Activated T-helper 1 cell treated with Interleukin-2 at 50 U/mL for 16 hours (primary cell): ENCODE data around the gene UPF2.

ENCODE experiments used
- DNase-seq: peaks from one replicate; pipeline ENCODE4 v3.0.0-alpha.2; 2020; ENCODE audit warnings: low read depth

Gene UPF2

DNA sequence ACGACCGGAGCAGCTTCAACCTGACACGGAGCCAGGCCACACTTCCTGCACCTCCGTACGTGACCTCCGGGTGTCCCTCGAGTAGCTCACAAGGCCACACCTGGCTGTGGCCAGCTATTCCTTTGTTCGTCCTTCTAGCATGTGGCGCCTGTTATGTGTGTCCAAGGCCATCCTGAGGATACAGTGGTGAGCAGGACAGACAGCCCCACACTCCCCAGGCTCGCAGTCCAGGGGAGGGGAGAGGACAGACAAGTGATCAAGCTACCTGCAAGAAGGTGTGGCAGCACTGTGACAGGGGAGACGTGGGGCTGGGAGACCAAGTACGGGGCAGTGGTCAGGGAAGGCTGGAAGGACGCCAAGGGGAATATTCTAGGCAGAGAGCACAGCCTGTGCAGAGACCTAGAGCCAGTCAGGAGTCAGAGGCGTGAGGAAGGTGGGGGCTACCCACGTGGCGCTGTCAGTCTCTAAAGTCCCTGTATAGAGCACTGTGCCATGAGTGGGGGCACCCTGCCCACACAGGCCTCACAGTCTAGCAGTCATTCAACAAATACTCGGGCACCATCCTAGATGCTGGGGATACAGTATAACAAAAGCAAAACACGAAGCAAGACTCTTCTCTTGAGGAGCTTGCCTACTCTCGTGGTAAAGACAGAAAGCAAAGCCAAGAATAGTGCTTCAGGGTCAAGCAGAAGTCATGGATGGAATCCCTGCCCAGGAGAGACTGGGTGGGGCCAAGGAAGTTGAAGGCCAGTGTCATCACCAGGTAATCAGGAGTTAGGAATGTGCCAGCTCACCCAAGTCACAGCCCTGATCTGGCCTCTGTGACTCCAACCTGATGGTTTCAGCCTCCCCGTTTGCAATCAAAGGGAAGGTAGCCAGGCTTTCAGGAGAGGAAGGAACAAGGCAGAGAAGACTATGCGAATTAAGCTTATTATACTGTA is 160.9 kb downstream of the UPF2 start:
- no peak for DNase-seq

DNA sequence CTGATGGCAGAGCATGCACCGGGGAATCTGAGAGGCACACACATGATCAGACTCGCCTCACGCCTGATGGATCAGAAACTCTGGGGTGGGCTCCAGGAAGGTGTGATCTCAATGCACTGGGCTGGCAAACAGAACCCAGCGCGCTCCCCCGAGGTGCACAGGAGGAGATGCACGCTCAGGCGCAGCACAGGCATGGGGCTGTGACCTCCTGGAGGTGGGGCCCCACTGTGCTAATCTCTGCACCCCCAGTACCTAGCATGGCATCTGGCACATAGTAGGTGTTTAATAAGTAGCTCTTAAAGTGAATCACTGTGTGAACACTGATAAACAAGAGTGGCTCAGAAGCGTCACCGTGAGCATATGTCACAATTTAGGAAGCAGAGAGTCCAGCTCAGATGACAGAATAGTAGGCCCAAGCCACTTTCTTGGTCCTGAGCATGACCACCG is 161.6 kb downstream of the UPF2 start:
- no peak for DNase-seq

DNA sequence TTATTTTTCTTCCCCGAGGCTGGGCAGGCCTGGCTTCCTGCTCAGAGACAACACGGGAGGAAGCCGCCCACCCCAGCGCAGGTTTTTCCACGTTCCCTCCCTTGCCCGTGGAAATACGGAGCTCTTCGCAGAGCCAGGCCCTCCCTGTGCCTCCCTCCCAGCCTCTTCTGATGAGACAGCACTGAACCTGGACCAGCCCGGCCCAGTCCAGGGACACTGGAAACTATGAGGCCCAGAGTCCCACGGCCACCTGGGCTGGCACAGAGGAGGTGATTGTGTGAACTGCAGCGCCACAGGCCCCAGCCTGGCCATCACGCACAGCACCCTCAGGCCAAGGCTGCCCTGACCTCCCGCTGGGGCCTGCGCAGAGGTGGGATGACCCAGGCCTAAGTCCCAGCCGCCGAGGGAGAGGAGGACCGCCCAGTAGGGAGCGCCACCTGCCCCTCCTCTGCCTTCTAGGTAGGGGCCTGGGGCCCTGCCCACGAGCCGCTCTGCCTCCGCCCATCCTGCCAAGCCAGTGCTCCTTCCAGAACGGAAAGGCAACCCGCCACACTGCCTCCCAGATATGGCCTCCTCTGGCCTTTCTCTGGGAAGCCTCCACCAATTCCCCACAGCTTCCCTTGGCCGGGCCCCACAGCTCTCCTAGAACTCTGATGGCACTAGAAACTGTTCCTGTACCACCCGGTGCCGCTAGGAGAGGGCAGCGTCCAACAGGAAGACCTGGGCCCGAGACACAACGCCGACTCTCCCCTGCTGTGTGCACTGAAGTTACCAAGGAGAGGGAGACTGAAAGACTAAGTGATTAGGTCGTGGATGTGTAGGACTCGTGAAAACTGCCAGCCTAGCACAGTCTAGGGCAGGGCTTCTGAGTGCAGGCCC is 162.2 kb downstream of the UPF2 start:
- no peak for DNase-seq

DNA sequence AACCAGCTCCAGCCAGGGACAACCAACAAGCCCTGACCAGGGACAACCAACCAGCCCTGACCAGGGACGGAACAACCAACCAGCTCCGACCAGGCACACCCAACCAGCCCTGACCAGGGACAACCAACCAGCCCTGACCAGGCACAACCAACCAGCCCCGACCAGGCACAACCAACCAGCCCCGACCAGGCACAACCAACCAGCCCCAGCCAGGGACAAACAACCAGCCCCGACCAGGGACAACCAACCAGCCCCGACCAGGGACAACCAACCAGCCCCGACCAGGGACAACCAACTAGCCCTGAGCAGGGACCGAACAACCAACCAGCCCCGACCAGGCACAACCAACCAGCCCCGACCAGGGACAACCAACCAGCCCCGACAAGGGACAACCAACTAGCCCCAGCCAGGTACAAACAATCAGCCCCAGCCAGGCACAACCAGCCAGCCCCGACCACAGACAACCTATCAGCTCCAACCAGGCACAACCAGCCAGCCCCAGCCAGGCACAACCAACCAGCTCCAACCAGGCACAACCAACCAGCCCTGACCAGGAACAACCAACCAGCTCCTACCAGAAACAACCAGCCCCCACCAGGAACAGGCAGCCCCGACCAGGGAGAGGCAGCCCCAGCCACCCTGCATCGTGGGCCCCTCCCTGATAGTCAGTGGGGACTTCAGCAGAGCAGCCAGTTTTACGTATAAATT is 163.1 kb downstream of the UPF2 start:
- DNase-seq: no peak

DNA sequence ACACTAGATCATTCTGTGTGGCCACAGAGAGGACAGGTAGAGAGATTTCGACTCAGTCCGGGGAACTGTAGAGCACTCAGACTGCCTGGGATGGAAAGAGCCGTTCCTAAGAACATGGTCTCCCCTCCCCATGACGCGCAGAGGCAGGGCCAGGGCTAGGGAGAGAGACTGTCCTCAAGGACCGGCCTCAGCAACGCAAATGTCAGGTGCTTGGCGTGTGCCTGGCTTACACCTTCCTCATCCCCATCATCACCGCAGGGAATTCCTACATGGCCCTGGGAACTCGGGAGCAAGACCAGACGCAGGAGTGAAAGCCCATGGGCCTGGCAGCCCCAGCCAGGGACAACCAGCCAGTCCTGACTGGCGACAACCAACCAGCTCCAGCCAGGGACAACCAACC is 163.8 kb downstream of the UPF2 start:
- DNase-seq: no peak

DNA sequence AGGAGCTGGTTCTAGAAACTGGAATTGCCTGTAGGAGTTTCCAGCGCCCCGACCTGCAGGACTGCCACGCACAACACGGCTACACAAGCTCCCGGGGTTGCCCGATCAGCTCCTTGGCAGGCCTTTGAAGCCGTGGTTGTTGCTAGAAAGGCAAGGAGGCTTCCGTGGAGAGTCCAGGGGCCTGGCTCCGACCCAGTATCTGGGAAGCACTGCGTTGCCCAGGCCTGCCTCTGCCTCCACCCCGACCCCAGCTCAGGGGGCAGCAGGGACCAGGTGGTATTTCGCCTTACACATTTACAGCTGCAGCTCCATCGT is 165.1 kb downstream of the UPF2 start:
- no peak for DNase-seq

DNA sequence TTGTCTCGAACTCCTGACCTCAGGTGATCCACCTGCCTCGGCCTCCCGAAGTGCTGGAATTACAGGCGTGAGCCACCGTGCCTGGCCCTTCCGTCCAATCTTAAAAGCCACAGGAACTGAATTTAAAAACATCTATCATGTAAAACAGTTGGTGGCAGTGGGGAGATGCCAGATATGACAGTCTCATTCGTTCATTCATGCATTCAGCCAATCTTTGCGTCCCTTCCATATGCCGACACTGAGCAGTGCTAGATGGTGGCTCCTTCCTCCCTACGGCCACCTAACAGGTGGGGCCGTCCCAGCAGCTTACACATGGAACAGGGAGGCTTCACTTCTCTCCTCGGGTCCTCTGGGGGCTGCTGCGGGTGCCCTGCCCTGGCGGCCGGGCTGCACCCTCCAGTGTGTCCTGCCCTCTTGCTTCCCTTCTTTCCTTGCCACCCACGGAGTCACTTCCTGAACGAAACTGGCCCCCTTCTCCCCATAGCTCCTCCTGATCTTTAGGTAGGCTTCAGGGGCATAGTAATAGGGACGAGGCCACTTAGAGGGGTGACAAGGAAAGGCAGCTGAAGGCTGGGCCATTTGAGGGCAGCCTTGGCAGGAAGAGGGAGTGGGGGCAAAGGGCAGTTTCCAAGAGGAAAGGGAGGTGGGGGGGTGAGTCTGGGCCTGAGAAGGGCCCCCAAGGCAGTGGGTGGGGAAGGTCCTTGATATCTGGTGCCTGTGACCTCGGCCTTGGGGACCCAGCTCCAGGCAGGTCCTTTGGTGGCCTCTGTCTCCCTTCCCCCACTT is 165.6 kb downstream of the UPF2 start:
- DNase-seq: no peak

DNA sequence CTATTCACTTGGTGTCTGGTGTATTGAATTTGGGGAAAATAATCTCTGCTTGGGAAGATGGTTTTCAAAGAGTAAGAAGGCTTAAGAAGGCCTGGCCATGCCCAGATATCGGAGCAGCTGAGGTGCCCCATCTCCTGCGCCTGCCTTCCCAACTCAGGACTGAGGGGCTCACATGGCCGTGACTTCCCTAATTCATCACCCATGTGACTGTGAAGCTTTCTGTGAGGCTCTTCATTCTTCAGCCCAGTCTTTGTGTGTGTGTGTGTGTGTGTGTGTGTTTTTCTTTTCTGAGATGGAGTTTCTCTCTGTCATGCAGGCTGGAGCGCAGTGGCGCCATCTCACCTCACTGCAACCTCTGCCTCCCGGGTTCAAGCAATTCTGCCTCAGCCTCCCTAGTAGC is 166.3 kb downstream of the UPF2 start:
- no peak for DNase-seq

DNA sequence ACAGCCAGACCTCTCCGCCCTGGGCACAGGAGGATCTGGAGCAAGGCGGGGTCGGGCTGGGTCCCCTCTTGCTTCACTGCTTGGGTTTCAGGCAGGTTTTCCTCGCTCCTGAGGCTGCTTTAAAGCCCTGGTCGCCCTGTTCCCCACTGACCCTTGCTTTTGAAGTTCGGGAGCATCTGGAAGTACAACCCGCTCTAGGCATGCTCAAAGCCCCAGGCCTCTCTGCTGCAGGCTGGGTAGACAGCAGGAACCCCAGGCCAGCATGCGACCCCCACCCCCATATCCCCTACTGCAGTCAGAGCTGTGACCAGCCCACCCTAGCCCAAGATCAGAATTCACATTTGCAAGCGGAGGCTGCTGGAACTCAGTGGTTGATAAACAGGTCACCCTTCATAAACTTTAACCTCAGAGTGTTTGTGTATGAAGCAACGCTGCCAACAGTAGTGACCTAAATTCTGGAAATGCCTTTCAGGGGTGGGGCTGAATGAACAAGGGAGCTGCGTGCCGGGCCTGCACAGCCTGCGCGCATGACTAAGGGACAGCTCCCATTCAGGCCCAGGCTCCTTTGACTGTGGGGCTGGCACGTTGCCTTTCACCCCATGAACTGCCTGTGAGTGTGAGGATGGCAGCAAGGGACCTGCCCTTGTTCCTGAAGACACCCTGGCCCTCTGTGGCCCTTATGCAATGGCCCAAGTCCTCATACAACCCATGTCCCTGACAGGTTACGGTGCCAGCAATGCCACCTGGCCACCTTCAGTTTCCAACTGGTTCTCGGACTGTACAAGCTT is 166.9 kb downstream of the UPF2 start:
- no peak for DNase-seq

DNA sequence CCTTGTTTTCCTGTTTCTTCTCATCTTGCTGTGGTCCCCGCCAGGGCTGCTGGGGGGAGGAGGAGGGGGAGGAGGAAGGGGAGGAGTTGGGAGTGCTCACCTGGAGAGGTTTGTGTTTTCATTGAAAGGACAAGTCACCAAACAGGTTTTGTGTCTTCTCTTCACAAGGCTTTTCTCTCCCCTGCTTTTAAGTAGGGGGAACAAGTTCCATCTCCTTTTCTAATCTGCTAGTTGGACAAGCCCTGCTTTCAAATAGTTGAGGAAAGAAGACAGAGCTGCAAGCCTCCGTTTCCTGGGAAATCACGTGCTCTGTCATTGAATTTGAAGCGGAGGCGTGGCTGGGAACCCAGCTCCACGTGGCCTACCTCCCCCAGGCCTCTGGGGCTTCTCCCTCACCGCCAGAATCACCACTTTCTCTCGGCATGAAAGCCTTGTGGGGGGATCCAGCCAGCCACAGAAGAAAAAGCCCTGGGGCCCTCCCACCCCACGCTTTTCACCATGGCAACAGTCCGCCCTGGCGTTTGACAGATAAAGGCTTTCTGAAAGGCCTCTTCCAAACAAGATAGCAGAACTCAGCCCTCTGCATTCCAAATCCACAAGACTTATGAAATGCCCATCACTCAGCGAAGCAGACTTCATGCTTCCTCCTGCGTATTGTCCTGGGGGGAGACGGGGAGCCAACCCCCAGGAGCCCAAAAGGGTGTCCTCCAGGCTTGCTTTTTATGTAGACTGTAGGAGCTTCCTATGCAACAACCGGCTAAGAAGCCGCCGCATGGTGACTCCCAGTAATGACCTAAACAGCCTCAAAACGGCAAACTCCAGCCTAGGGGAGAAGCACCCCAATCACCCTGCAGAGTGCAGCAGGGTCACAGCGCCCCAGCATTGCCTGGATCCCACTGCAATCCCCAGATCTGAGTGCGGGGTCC is 167.8 kb downstream of the UPF2 start:
- no peak for DNase-seq

DNA sequence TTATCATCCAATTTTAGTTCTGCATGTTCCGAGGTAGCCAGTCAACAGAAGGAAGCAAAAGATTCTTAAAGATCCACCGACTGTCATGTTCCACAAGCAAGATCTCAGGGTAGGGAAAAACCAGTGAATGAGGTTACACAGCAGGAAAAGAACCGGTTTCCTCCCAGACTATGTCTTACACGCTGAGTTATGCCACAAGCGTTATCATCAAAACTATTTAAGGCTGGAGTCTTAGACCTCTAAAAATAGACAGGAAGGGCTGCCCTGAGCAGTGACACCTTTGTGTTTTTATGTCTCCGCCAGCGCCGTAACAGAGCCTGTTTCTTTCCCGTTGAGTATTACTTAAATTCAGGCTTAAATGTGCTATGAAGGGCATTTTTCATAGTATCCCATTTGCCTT is 171.1 kb downstream of the UPF2 start:
- DNase-seq: no peak

DNA sequence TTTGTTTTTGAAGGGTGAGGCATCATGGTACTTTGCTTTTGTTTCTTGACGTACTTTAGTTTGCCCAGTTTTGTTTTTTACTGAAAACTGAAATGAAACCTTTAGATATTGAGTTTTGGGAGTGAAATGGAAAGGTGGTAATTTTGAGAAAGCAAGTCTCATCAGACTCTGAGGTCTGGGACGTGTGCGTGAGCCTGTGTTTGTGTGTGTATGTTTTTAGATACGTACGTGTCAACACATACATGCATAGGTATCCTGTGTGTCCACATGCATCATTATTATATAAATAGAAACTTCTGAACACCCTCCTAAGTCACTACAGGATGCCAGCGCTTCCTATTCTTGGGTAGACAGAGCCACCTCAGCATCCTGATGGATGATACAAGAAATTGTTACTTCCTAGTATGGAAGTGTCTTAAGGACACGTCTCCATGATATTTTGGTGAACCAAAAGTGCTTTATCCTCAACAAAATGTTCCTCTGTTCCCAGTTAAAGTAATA is 171.7 kb downstream of the UPF2 start:
- no peak for DNase-seq

DNA sequence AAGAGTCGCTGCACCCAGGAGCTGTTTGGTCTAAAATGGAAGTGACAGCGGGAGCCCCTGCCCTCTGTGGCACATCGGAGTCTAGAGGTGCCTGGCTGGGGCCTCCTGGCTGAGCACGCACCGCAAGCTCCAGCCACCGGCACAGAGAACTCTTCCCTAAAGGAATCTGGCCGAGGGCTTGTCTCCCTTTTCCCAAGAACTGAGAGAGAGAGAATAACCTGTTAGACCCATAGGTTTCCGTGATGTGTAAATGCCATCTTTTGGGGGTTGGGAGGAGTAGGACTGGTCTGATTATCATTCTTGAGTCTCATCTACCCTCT is 172.2 kb downstream of the UPF2 start:
- DNase-seq: no peak
